Activated T-helper 1 cell treated with anti-CD3 and anti-CD28 coated beads, Interleukin-12 subunit alpha, Interleukin-12 subunit beta, Interleukin-2, Interleukin-4 antibody, amounts not matched to agents 30 ng/mL and 10 ng/mL and 1 ng/mL, durations not matched to agents 14 hours and 24 hours and 36 hours (primary cell): ENCODE measurements around the gene CPED1. TPM values are rescaled to one million over a fixed set of nuclear protein-coding genes. Genes with fewer than 3 reads are reported as not detected.
"Not testable (repeated sequence)": the region's sequence is repeated elsewhere in the genome, so short reads cannot be mapped to it uniquely, and the experiment has no call there.

Source experiments
- DNase-seq: peaks from one replicate; pipeline ENCODE4 v3.0.0; 2021; ENCODE audit warnings: low spot score
- H3K27ac Mint-ChIP-seq: one replicate; pipeline ENCODE4 v1.8.0; 2021; ENCODE audit warnings: mild to moderate bottlenecking, mixed read lengths
- H3K27me3 Mint-ChIP-seq: one replicate; pipeline ENCODE4 v1.8.0; 2022; ENCODE audit warnings: mild to moderate bottlenecking, moderate library complexity, mixed read lengths; ENCODE audit not compliant: insufficient read depth
- H3K36me3 Mint-ChIP-seq: one replicate; pipeline ENCODE4 v1.8.0; 2021; ENCODE audit warnings: low read depth, mixed read lengths
- H3K4me1 Mint-ChIP-seq: one replicate; pipeline ENCODE4 v1.8.0; 2021; ENCODE audit warnings: low read depth, mixed read lengths
- H3K4me3 Mint-ChIP-seq: one replicate; pipeline ENCODE4 v1.8.0; 2021; ENCODE audit warnings: mild to moderate bottlenecking, moderate library complexity, mixed read lengths
- H3K9me3 Mint-ChIP-seq: one replicate; pipeline ENCODE4 v1.8.0; 2021; ENCODE audit warnings: mixed read lengths
- intact Hi-C: fragments of 100-400 bp; cut with micrococcal nuclease; formaldehyde crosslinking; loops from one replicate; pipeline ENCODE4 v1.15.1; 2024
- total RNA-seq: library from RNA; stranded (reverse); gene quantifications from 2 replicates; pipeline ENCODE4 v1.2.3, GENCODE V29; 2022

Gene CPED1
- total RNA-seq, 1 donor from 2014 or later, result not detected

GRCh38 chr7:121067717-121068116, 79.2 kb downstream of the CPED1 start:
- not testable (repeated sequence) for DNase-seq, H3K4me1 Mint-ChIP-seq, H3K36me3 Mint-ChIP-seq, H3K9me3 Mint-ChIP-seq, H3K27ac Mint-ChIP-seq, H3K4me3 Mint-ChIP-seq
- intact Hi-C loops, result loop anchor here (1.0 kb wide), 1 partner anchor 28 kb away; no protein-coding TSS in a partner anchor
- H3K27me3 Mint-ChIP-seq, result peaks cover 12% of the 10 kb centered on the region

- H3K9me3 Mint-ChIP-seq, result no peaks in the 10 kb centered on the region
- H3K4me3 Mint-ChIP-seq, result no peak overlapping the region
- H3K27ac Mint-ChIP-seq, result no peak overlapping the region
- DNase-seq, result no peak
- intact Hi-C loops, result no loop called here
- H3K27me3 Mint-ChIP-seq, result peaks cover 7% of the 10 kb centered on the region
- H3K4me1 Mint-ChIP-seq, result no peaks in the 10 kb centered on the region
- H3K36me3 Mint-ChIP-seq, result no peaks in the 10 kb centered on the region
Measured at GRCh38 chr7:121069346-121070100, 81.0 kb downstream of the CPED1 start.

DNA sequence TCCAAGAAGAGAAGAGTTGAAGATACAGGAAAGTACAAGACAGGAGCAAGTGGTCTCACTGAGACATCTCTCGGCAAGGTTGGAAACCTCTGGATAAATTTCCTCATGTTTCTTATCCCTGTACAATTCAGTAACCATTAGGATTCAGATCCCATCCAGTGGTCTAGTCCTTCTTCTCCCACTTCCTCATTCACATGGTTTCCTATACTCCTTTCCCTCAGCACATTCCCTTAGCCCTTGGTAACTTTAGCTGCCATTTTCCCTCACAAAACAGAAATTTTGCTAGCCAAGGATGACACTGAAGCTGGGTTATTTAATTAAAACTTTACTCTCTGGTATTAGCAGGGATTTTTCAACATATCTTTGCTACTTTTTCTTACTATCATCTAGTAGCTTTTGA, 82.6 kb downstream of the CPED1 start:
- intact Hi-C loops, result no loop called here
- H3K4me3 Mint-ChIP-seq, result no peak overlapping the region
- peaks cover 5% of the 10 kb centered on the region for H3K27me3 Mint-ChIP-seq
- H3K27ac Mint-ChIP-seq, result no peak overlapping the region
- DNase-seq, result no peak
- H3K4me1 Mint-ChIP-seq, result no peaks in the 10 kb centered on the region
- H3K36me3 Mint-ChIP-seq, result no peaks in the 10 kb centered on the region
- no peaks in the 10 kb centered on the region for H3K9me3 Mint-ChIP-seq

DNA sequence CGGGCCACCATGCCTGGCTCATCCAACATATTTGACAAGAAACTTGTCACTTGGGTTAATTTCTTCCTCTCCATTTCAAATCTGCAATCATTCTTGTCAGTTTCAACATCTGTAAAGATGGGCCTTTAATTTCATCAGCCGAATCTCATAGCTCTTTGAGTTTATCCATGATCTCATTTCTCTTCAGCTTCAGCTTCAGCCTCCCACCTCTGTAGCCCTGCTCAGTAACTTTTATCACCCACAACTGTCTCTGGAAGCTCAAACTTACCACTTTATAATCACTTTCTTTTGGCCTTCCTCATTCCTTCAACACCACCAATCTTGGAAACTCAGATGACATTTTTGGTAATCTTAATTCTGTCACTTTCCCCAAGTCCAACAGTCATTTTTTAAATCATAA, 83.2 kb downstream of the CPED1 start:
- Mint-ChIP-seq H3K4me3 (no peak overlapping the region), H3K9me3 (no peaks in the 10 kb centered on the region), H3K27me3 (peaks cover 5% of the 10 kb centered on the region), H3K4me1 (no peaks in the 10 kb centered on the region), H3K36me3 (no peaks in the 10 kb centered on the region), H3K27ac (no peak overlapping the region)
- intact Hi-C loops, result no loop called here
- no peak for DNase-seq

- Mint-ChIP-seq H3K36me3 (no peaks in the 10 kb centered on the region), H3K9me3 (no peaks in the 10 kb centered on the region)
- intact Hi-C loops, result no loop called here
Measured at GRCh38 chr7:121072826-121073225, 84.3 kb downstream of the CPED1 start.

GRCh38 chr7:121073463-121074099, 85.1 kb downstream of the CPED1 start:
- intact Hi-C loops, result no loop called here
- Mint-ChIP-seq H3K4me1 (no peaks in the 10 kb centered on the region), H3K9me3 (no peaks in the 10 kb centered on the region), H3K4me3 (no peak overlapping the region), H3K27ac (no peak overlapping the region), H3K36me3 (no peaks in the 10 kb centered on the region), H3K27me3 (peaks cover 8% of the 10 kb centered on the region)
- no peak for DNase-seq

More at GRCh38 chr7:121072826-121073225, 84.3 kb downstream of the CPED1 start:
- no peaks in the 10 kb centered on the region for H3K4me1 Mint-ChIP-seq
- H3K27me3 Mint-ChIP-seq, result peaks cover 8% of the 10 kb centered on the region
- H3K27ac Mint-ChIP-seq, result no peak overlapping the region
- no peak overlapping the region for H3K4me3 Mint-ChIP-seq
- no peak for DNase-seq

DNA sequence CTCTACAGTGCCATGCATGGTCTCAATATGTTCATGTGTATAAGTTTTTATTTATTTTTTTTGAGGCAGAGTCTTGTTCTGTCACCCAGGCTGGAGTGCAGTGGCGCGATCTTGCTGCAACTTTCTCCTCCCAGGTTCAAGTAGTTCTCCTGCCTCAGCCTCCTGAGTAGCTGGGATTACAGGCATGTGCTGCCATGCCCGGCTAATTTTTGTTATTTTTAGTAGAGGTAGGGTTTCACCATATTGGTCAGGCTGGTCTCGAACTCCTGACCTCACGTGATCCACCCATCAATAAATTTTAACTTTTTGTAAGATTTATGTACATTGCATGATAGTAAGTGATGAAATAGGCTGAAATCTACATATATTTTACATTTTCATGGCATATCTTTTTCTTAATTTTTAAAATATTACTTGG, 86.9 kb downstream of the CPED1 start:
- intact Hi-C loops, DNase-seq, H3K4me3 Mint-ChIP-seq, H3K9me3 Mint-ChIP-seq, H3K4me1 Mint-ChIP-seq, H3K36me3 Mint-ChIP-seq, H3K27ac Mint-ChIP-seq: not testable (repeated sequence)
- peaks cover 11% of the 10 kb centered on the region for H3K27me3 Mint-ChIP-seq

- intact Hi-C loops, result no loop called here
- no peaks in the 10 kb centered on the region for H3K9me3 Mint-ChIP-seq
- peaks cover 11% of the 10 kb centered on the region for H3K27me3 Mint-ChIP-seq
- H3K36me3 Mint-ChIP-seq, result no peaks in the 10 kb centered on the region
- no peak overlapping the region for H3K4me3 Mint-ChIP-seq
- no peak for DNase-seq
- H3K4me1 Mint-ChIP-seq, result no peaks in the 10 kb centered on the region
- no peak overlapping the region for H3K27ac Mint-ChIP-seq
Measured at GRCh38 chr7:121075952-121076349, 87.4 kb downstream of the CPED1 start.

GRCh38 chr7:121076350-121077164, 88.0 kb downstream of the CPED1 start:
- H3K4me3 Mint-ChIP-seq, result no peak overlapping the region
- intact Hi-C loops, result no loop called here
- no peak for DNase-seq
- H3K36me3 Mint-ChIP-seq, result no peaks in the 10 kb centered on the region
- H3K27me3 Mint-ChIP-seq, result peaks cover 11% of the 10 kb centered on the region
- no peaks in the 10 kb centered on the region for H3K4me1 Mint-ChIP-seq
- H3K27ac Mint-ChIP-seq, result no peak overlapping the region
- H3K9me3 Mint-ChIP-seq, result no peaks in the 10 kb centered on the region

DNA sequence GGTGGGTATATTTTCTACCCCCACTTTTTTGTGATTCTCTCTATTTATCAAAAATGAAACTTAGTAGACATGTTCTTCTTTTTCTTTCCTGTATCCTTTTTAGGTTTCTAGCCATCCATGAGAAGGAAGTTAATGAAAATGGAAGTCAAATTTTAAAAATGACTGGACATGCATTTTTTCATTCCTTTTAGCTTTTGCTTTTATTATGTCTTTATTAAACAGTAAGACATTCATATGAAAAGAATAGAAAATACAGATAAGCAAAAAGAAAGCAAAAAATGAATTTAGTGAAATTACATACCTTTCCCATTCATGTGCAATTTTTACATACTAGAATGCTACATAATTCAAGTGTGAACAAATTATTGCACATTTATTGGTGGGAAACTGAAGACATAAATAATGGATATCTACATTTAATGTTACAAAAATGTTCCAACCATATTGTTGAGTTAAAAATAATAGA, 88.7 kb downstream of the CPED1 start:
- H3K36me3 Mint-ChIP-seq, result no peaks in the 10 kb centered on the region
- H3K9me3 Mint-ChIP-seq, result no peaks in the 10 kb centered on the region
- H3K4me3 Mint-ChIP-seq, result no peak overlapping the region
- H3K4me1 Mint-ChIP-seq, result no peaks in the 10 kb centered on the region
- H3K27ac Mint-ChIP-seq, result no peak overlapping the region
- peaks cover 9% of the 10 kb centered on the region for H3K27me3 Mint-ChIP-seq
- intact Hi-C loops, result no loop called here
- DNase-seq, result no peak

DNA sequence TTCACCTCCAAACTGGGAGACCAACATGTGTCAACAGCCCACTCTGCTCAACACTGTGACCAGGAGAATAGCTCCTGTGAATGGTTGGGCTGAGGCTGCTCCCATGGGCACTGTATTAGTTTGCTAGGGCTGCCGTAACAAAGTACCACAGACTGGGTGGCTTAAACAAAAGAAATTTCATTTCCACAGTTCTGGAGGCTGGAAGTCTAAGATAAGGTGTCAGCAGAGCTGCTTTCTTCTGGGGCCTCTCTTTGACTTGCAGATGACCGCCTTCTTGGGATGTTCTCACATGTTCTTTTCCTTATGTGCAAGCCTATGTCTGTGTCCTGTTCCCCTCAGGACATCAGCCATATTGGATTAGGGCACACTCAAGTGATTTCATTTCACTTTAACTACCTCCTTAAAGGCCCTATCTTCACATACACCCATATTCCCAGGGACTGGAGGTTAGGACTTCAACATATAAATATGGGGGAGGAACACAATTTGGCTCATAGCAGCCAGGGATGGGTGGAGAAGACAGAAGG, 90.3 kb downstream of the CPED1 start:
- intact Hi-C loops, result no loop called here
- no peak for DNase-seq
- H3K4me1 Mint-ChIP-seq, result no peaks in the 10 kb centered on the region
- H3K9me3 Mint-ChIP-seq, result no peaks in the 10 kb centered on the region
- no peak overlapping the region for H3K4me3 Mint-ChIP-seq
- no peak overlapping the region for H3K27ac Mint-ChIP-seq
- no peaks in the 10 kb centered on the region for H3K36me3 Mint-ChIP-seq
- H3K27me3 Mint-ChIP-seq, result peaks cover 8% of the 10 kb centered on the region

DNA sequence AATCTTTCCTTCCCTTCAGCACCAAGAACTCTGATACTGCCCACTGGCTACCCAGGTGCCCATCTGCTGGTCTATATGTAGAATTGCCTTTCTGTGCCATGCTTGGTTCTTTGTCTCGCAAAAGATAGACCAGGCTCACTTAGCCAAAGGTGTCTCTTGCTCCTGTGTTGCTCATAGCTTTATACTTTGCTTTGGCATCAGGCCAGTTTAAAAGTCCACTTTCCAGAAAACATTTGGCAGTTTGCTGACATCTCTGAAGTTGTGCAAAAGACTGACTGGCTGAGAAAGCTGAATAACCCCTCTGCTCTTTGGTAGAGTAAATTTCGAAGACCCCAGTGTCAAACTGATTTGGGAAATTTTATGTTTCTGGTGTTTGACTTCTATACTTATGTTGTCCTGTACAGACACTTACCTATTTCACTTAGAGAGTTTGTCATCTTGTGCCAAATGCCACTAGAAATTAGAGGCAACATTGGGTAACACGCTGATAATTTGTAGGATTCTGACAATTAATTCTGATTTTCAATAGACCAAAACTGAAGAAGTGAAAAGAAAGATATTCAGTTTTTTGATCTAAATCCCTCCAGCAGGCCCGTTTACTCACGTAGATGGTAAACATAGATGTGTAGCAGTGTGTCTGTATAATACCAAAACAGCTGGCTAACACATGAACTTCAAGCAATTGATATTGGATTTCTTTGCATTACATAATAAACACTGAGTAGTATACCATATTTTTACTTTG, 91.1 kb downstream of the CPED1 start:
- no peak overlapping the region for H3K27ac Mint-ChIP-seq
- no peak for DNase-seq
- intact Hi-C loops, result loop anchor here (5.0 kb wide), 1 partner anchor 1438 kb away; no protein-coding TSS in a partner anchor
- H3K27me3 Mint-ChIP-seq, result peaks cover 8% of the 10 kb centered on the region
- no peaks in the 10 kb centered on the region for H3K9me3 Mint-ChIP-seq
- no peak overlapping the region for H3K4me3 Mint-ChIP-seq
- no peaks in the 10 kb centered on the region for H3K36me3 Mint-ChIP-seq
- no peaks in the 10 kb centered on the region for H3K4me1 Mint-ChIP-seq
